AG04450 (cell line): ENCODE data around the gene RETSAT. TPM values are rescaled to one million over a fixed set of nuclear protein-coding genes. Genes with fewer than 3 reads are reported as not detected.

Experiments used
- CTCF ChIA-PET: fragments of 300-600, 350-600 bp; formaldehyde crosslinking; extraction: SDS; loops from one replicate; lab custom pipeline; 2022; ENCODE audit warnings: antibody characterized with exemption, inconsistent platforms; lab: Charles Lee
- POLR2A ChIA-PET: fragments of 350-600 bp; formaldehyde crosslinking; extraction: SDS; loops from one replicate; lab custom pipeline; 2021; ENCODE audit warnings: antibody characterized with exemption, inconsistent platforms; lab: Yijun Ruan, JAX
- DNase-seq: peaks from one replicate; pipeline ENCODE4 v3.0.0-alpha.2; 2011; ENCODE audit warnings: low read depth, low spot score
- H3K27ac ChIP-seq: one replicate; pipeline ENCODE4 v1.5.1; 2012; ENCODE audit warnings: low read depth, low read length, control low read depth
- H3K27me3 ChIP-seq: one replicate; pipeline ENCODE4 v1.6.0; 2012; ENCODE audit warnings: low read length; ENCODE audit not compliant: control insufficient read depth, insufficient read depth
- H3K4me3 ChIP-seq: 2 replicates; pipeline ENCODE4 v1.5.1; 2011; ENCODE audit warnings: mild to moderate bottlenecking, low read depth, low read length, control low read depth
- H3K9me3 ChIP-seq: 2 replicates; pipeline ENCODE4 v1.5.1; 2012; ENCODE audit warnings: low read length; ENCODE audit not compliant: control insufficient read depth, insufficient read depth
- CTCF ChIP-seq: IDR thresholded peaks from 2 replicates; pipeline ENCODE4 v1.5.1; 2011; ENCODE audit warnings: low read depth, low read length, control low read depth, inconsistent platforms
- polyA plus RNA-seq: library from polyadenylated mRNA; depleted of rRNA; stranded (reverse); fragments of >200 nt; gene quantifications from 2 replicates; pipeline ENCODE4 v1.2.3, GENCODE V29; 2011

Gene RETSAT
- polyA plus RNA-seq, 1 experiment = 35.5 TPM

- no peaks in the 10 kb centered on the region for H3K9me3 ChIP-seq
- TF ChIP-seq CTCF = no peak
- H3K4me3 ChIP-seq = no peak overlapping the region
- CTCF ChIA-PET = no interaction called here
- H3K27me3 ChIP-seq = no peaks in the 10 kb centered on the region
- DNase-seq = no peak
- H3K27ac ChIP-seq = no peak overlapping the region
- POLR2A ChIA-PET = no interaction called here
These were observed 1.9 kb upstream of the RETSAT start for GRCh38 chr2:85356186-85356585.

- no peak overlapping the region for H3K27ac ChIP-seq
- DNase-seq = no peak
- no peaks in the 10 kb centered on the region for H3K9me3 ChIP-seq
- no peak for TF ChIP-seq CTCF
- ChIA-PET POLR2A (interaction anchor here (1.1 to 2.7 kb wide), 3 partner anchors 28 to 247 kb away, joined by 3 to 23 read pairs (median 12); partner anchors contain the start of genes MAT2A, TGOLN2 and TMEM150A), CTCF (interaction anchor here (1.6 kb wide), 1 partner anchor 195 kb away, joined by 8 read pairs; no protein-coding TSS in a partner anchor)
- no peaks in the 10 kb centered on the region for H3K27me3 ChIP-seq
- peak overlapping the region; percentile 65 for H3K4me3 ChIP-seq
These were observed 1.2 kb upstream of the RETSAT start for GRCh38 chr2:85355521-85355920.

GRCh38 chr2:85355073-85355410, 714 bp upstream of the RETSAT start:
- Histone ChIP-seq H3K27me3 (no peaks in the 10 kb centered on the region), H3K4me3 (peak overlapping the region; percentile 65), H3K27ac (no peak overlapping the region), H3K9me3 (no peaks in the 10 kb centered on the region)
- no peak for TF ChIP-seq CTCF
- CTCF ChIA-PET = interaction anchor here (1.0 to 1.6 kb wide), 2 partner anchors 196 to 202 kb away, joined by 3 to 8 read pairs; no protein-coding TSS in a partner anchor
- POLR2A ChIA-PET = interaction anchor here (0.6 to 2.7 kb wide), 19 partner anchors 9 to 285 kb away, joined by 3 to 23 read pairs (median 4); partner anchors contain the start of genes C2orf68, MAT2A, RNF181 and SH2D6
- no peak for DNase-seq

GRCh38 chr2:85353876-85354285, 447 bp downstream of the RETSAT start:
- Histone ChIP-seq H3K27me3 (no peaks in the 10 kb centered on the region), H3K9me3 (no peaks in the 10 kb centered on the region), H3K27ac (peak overlapping the region; percentile 47), H3K4me3 (peak overlapping the region; percentile 65)
- TF ChIP-seq CTCF = no peak
- DNase-seq = no peak
- ChIA-PET CTCF (interaction anchor here (0.6 to 1.6 kb wide), 4 partner anchors 69 to 200 kb away, joined by 3 to 8 read pairs (median 4); no protein-coding TSS in a partner anchor), POLR2A (interaction anchor here (0.9 to 2.7 kb wide), 16 partner anchors 8 to 258 kb away, joined by 3 to 23 read pairs (median 4); partner anchors contain the start of genes C2orf68, MAT2A, RNF181 and SH2D6)

GRCh38 chr2:85347599-85347998, 6.7 kb downstream of the RETSAT start:
- Histone ChIP-seq H3K9me3 (no peaks in the 10 kb centered on the region), H3K4me3 (no peak overlapping the region), H3K27me3 (no peaks in the 10 kb centered on the region), H3K27ac (no peak overlapping the region)
- TF ChIP-seq CTCF = no peak
- no peak for DNase-seq
- ChIA-PET CTCF (no interaction called here), POLR2A (no interaction called here)
